Activated naive CD4-positive, alpha-beta T cell treated with anti-CD3 and anti-CD28 coated beads, Interleukin-2, amount 10 ng/mL, durations not matched to agents 7 days and 5 days (primary cell): ENCODE measurements around the gene UVSSA.

ENCODE experiments used
- CTCF ChIA-PET: fragments of 350-600 bp; sonication (Branson Sonifier 250); formaldehyde crosslinking; loops from one replicate; lab custom pipeline; 2021; ENCODE audit warnings: antibody characterized with exemption; lab: Charles Lee
- DNase-seq: peaks from one replicate; pipeline ENCODE4 v3.0.0-alpha.2; 2020
- H3K27ac Mint-ChIP-seq: one replicate; pipeline ENCODE4 v1.8.0; 2021; ENCODE audit warnings: mild to moderate bottlenecking, moderate library complexity, mixed read lengths
- H3K27me3 Mint-ChIP-seq: one replicate; pipeline ENCODE4 v1.8.0; 2021; ENCODE audit warnings: mild to moderate bottlenecking, mixed read lengths
- H3K36me3 Mint-ChIP-seq: one replicate; pipeline ENCODE4 v1.8.0; 2021; ENCODE audit warnings: mixed read lengths
- H3K4me1 Mint-ChIP-seq: one replicate; pipeline ENCODE4 v1.8.0; 2021; ENCODE audit warnings: mixed read lengths
- H3K4me3 Mint-ChIP-seq: one replicate; pipeline ENCODE4 v1.8.0; 2021; ENCODE audit warnings: mild to moderate bottlenecking, moderate library complexity, mixed read lengths
- H3K9me3 Mint-ChIP-seq: one replicate; pipeline ENCODE4 v1.8.0; 2021; ENCODE audit warnings: mixed read lengths

UVSSA gene

GRCh38 chr4:1346781-1347409, at the start of gene UVSSA:
TSS of gene UVSSA (plus strand) at chr4:1347208. CDS start at chr4:1348092, 884 bp downstream.
- peaks cover 14% of the 10 kb centered on the region for H3K36me3 Mint-ChIP-seq
- peak within 1 kb of the TSS; percentile 94 for H3K4me3 Mint-ChIP-seq
- CTCF ChIA-PET = interaction anchor here (1.0 to 2.1 kb wide), 7 partner anchors 9 to 100 kb away, joined by 3 to 8 read pairs (median 5); partner anchors contain the start of gene CTBP1
- DNase-seq = peak; percentile 100
- H3K27ac Mint-ChIP-seq = peak within 1 kb of the TSS; percentile 98
- peaks cover 42% of the 10 kb centered on the region for H3K4me1 Mint-ChIP-seq
- no peaks in the 10 kb centered on the region for H3K27me3 Mint-ChIP-seq
- no peaks in the 10 kb centered on the region for H3K9me3 Mint-ChIP-seq

- no peak for DNase-seq
- H3K4me1 Mint-ChIP-seq = peaks cover 32% of the 10 kb centered on the region
- CTCF ChIA-PET = no interaction called here
- H3K9me3 Mint-ChIP-seq = no peaks in the 10 kb centered on the region
- H3K27me3 Mint-ChIP-seq = no peaks in the 10 kb centered on the region
- peaks cover 39% of the 10 kb centered on the region for H3K36me3 Mint-ChIP-seq
- no peak overlapping the region for H3K4me3 Mint-ChIP-seq
- no peak overlapping the region for H3K27ac Mint-ChIP-seq
Measured at GRCh38 chr4:1297456-1298325, 49.3 kb upstream of the UVSSA start.

- H3K9me3 Mint-ChIP-seq = no peaks in the 10 kb centered on the region
- peaks cover 29% of the 10 kb centered on the region for H3K4me1 Mint-ChIP-seq
- H3K4me3 Mint-ChIP-seq = no peak overlapping the region
- H3K27ac Mint-ChIP-seq = no peak overlapping the region
- DNase-seq = no peak
- CTCF ChIA-PET = no interaction called here
- H3K36me3 Mint-ChIP-seq = peaks cover 41% of the 10 kb centered on the region
- no peaks in the 10 kb centered on the region for H3K27me3 Mint-ChIP-seq
Measured at GRCh38 chr4:1298461-1298860, 48.5 kb upstream of the UVSSA start.

- no peak for DNase-seq
- H3K4me3 Mint-ChIP-seq = no peak overlapping the region
- H3K36me3 Mint-ChIP-seq = peaks cover 40% of the 10 kb centered on the region
- CTCF ChIA-PET = interaction anchor here (1.5 kb wide), 1 partner anchor 9 kb away, joined by 4 read pairs; no protein-coding TSS in a partner anchor
- no peaks in the 10 kb centered on the region for H3K9me3 Mint-ChIP-seq
- no peaks in the 10 kb centered on the region for H3K27me3 Mint-ChIP-seq
- H3K4me1 Mint-ChIP-seq = peaks cover 25% of the 10 kb centered on the region
- H3K27ac Mint-ChIP-seq = no peak overlapping the region
Measured at GRCh38 chr4:1299301-1299860, 47.6 kb upstream of the UVSSA start.

GRCh38 chr4:1300466-1301455, 46.2 kb upstream of the UVSSA start:
- peaks cover 27% of the 10 kb centered on the region for H3K4me1 Mint-ChIP-seq
- H3K27me3 Mint-ChIP-seq = no peaks in the 10 kb centered on the region
- CTCF ChIA-PET = interaction anchor here (1.5 kb wide), 1 partner anchor 10 kb away, joined by 4 read pairs; no protein-coding TSS in a partner anchor
- peak; percentile 34 for DNase-seq
- peak overlapping the region; percentile 62 for H3K27ac Mint-ChIP-seq
- no peaks in the 10 kb centered on the region for H3K9me3 Mint-ChIP-seq
- H3K4me3 Mint-ChIP-seq = no peak overlapping the region
- H3K36me3 Mint-ChIP-seq = peaks cover 51% of the 10 kb centered on the region

GRCh38 chr4:1302159-1302558, 44.8 kb upstream of the UVSSA start:
- no peak overlapping the region for H3K27ac Mint-ChIP-seq
- H3K4me1 Mint-ChIP-seq = peaks cover 31% of the 10 kb centered on the region
- DNase-seq = no peak
- no peak overlapping the region for H3K4me3 Mint-ChIP-seq
- H3K9me3 Mint-ChIP-seq = no peaks in the 10 kb centered on the region
- H3K27me3 Mint-ChIP-seq = no peaks in the 10 kb centered on the region
- peaks cover 55% of the 10 kb centered on the region for H3K36me3 Mint-ChIP-seq
- CTCF ChIA-PET = no interaction called here

GRCh38 chr4:1305261-1305711, 41.7 kb upstream of the UVSSA start:
- H3K9me3 Mint-ChIP-seq = no peaks in the 10 kb centered on the region
- no peak overlapping the region for H3K27ac Mint-ChIP-seq
- H3K4me3 Mint-ChIP-seq = no peak overlapping the region
- DNase-seq = no peak
- H3K4me1 Mint-ChIP-seq = peaks cover 56% of the 10 kb centered on the region
- CTCF ChIA-PET = no interaction called here
- H3K27me3 Mint-ChIP-seq = no peaks in the 10 kb centered on the region
- H3K36me3 Mint-ChIP-seq = peaks cover 45% of the 10 kb centered on the region

- Mint-ChIP-seq H3K36me3 (peaks cover 42% of the 10 kb centered on the region), H3K27ac (peak overlapping the region; percentile 83), H3K4me3 (no peak overlapping the region), H3K4me1 (peaks cover 57% of the 10 kb centered on the region), H3K9me3 (no peaks in the 10 kb centered on the region), H3K27me3 (no peaks in the 10 kb centered on the region)
- CTCF ChIA-PET = interaction anchor here (0.6 kb wide), 1 partner anchor 45 kb away, joined by 3 read pairs; no protein-coding TSS in a partner anchor
- DNase-seq = peak; percentile 41
Measured at GRCh38 chr4:1305781-1306455, 41.1 kb upstream of the UVSSA start.

GRCh38 chr4:1307951-1308735, 38.9 kb upstream of the UVSSA start:
- Mint-ChIP-seq H3K27me3 (no peaks in the 10 kb centered on the region), H3K36me3 (peaks cover 47% of the 10 kb centered on the region), H3K27ac (no peak overlapping the region), H3K9me3 (no peaks in the 10 kb centered on the region), H3K4me1 (peaks cover 66% of the 10 kb centered on the region), H3K4me3 (no peak overlapping the region)
- DNase-seq = no peak
- CTCF ChIA-PET = interaction anchor here (0.9 kb wide), 1 partner anchor 177 kb away, joined by 3 read pairs; no protein-coding TSS in a partner anchor

- peak overlapping the region; percentile 55 for H3K27ac Mint-ChIP-seq
- no peaks in the 10 kb centered on the region for H3K9me3 Mint-ChIP-seq
- H3K27me3 Mint-ChIP-seq = no peaks in the 10 kb centered on the region
- peak overlapping the region; percentile 31 for H3K4me3 Mint-ChIP-seq
- CTCF ChIA-PET = interaction anchor here (0.9 to 1.0 kb wide), 2 partner anchors 21 to 142 kb away, joined by 3 to 4 read pairs; no protein-coding TSS in a partner anchor
- DNase-seq = peak; percentile 79
- H3K36me3 Mint-ChIP-seq = peaks cover 49% of the 10 kb centered on the region
- H3K4me1 Mint-ChIP-seq = peaks cover 70% of the 10 kb centered on the region
Measured at GRCh38 chr4:1309261-1310010, 37.6 kb upstream of the UVSSA start.

GRCh38 chr4:1310031-1310795, 36.8 kb upstream of the UVSSA start:
- H3K27ac Mint-ChIP-seq = peak overlapping the region; percentile 60
- CTCF ChIA-PET = no interaction called here
- H3K4me1 Mint-ChIP-seq = peaks cover 72% of the 10 kb centered on the region

More at GRCh38 chr4:1310031-1310795, 36.8 kb upstream of the UVSSA start:
- H3K9me3 Mint-ChIP-seq = no peaks in the 10 kb centered on the region
- no peaks in the 10 kb centered on the region for H3K27me3 Mint-ChIP-seq
- H3K36me3 Mint-ChIP-seq = peaks cover 49% of the 10 kb centered on the region
- DNase-seq = no peak
- peak overlapping the region; percentile 31 for H3K4me3 Mint-ChIP-seq
